C4-2B (cell line): Measurements from ENCODE around the gene WIPF3.

Source experiments
- H3K27ac ChIP-seq: fragments of 450-650 bp; 2 replicates; pipeline ENCODE4 v1.5.1; 2017
- CTCF ChIP-seq: fragments of 450-650 bp; conservative IDR thresholded peaks from 2 replicates; pipeline ENCODE4 v1.5.1; 2017; ENCODE audit warnings: mild to moderate bottlenecking
- ZFX ChIP-seq: fragments of 450-650 bp; IDR thresholded peaks from 2 replicates; pipeline ENCODE4 v1.6.1; 2017

The WIPF3 gene

GRCh38 chr7:29918850-29919249, 112.5 kb downstream of the WIPF3 start:
- TF ChIP-seq CTCF (no peak), ZFX (no peak)
- no peak overlapping the region for H3K27ac ChIP-seq

- no peak for TF ChIP-seq ZFX
- TF ChIP-seq CTCF: no peak
- H3K27ac ChIP-seq: no peak overlapping the region
These were observed 113.5 kb downstream of the WIPF3 start for GRCh38 chr7:29919790-29920189.

- H3K27ac ChIP-seq: no peak overlapping the region
- TF ChIP-seq ZFX (no peak), CTCF (no peak)
These were observed 114.2 kb downstream of the WIPF3 start for GRCh38 chr7:29920491-29920890.

GRCh38 chr7:29921404-29922010, 115.2 kb downstream of the WIPF3 start:
- TF ChIP-seq ZFX (no peak), CTCF (peak; percentile 94)
- no peak overlapping the region for H3K27ac ChIP-seq

GRCh38 chr7:29922921-29923700, 116.8 kb downstream of the WIPF3 start:
- H3K27ac ChIP-seq: no peak overlapping the region
- TF ChIP-seq ZFX (no peak), CTCF (no peak)

- TF ChIP-seq CTCF (no peak), ZFX (no peak)
- no peak overlapping the region for H3K27ac ChIP-seq
These were observed 117.7 kb downstream of the WIPF3 start for GRCh38 chr7:29924006-29924405.

- TF ChIP-seq CTCF (no peak), ZFX (no peak)
- no peak overlapping the region for H3K27ac ChIP-seq
These were observed 118.4 kb downstream of the WIPF3 start for GRCh38 chr7:29924684-29925083.
